ENCODE results near the gene PITPNC1. TPM values are rescaled to one million over a fixed set of nuclear protein-coding genes. Genes with fewer than 3 reads are reported as not detected.

PITPNC1 gene
- total and polyA plus RNA-seq, 2 of the 13 experiments (the other 11 are each of a cell fraction or from before 2014, with no cell fraction given), result 4.1 to 5.7 TPM

DNA sequence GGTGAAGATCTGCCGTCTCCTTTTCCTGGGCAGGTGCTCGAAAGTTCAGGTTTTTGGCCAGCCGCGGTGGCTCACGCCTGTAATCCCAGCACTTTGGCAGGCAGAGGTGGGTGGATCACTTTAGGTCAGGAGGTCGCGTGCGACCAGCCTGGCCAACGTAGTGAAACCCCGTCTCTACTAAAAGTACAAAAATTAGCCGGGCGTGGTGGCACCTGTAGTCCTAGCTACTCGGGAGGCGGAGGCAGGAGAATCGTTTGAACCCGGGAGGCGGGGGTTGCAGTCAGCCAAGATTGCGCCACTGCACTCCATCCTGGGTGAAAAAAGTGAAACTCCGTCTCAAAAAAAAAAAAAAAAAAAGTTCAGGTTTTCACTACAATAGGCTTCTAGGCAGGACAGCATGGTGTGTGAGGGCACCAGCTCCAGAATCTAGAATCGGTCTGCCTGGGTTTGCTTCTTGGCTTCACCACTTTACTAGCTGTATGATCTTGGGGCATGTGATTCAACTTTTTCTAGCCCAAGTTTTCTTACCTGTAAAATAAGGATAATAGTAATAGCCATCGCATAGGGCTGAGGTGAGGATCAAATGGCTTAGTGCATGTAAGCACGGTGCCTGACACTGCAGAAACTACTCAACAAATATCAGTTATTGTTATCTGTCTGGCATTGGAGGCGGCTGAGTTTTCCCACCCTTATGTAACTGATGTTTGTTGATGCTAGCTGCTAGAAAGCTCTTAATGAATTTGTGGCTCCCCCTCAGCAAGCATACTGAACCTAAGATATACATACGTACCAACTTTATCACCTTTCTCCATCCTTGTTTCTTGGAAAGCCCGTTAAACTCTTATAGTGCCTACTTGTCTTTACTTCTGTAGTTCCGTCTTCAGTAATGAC, 12.0 kb upstream of the PITPNC1 start (continued):
- TF ChIP-seq SP4 (CRISPR knock-in tag; IDR thresholded peaks at IDR 0.05), result peak; percentile 40; the same call in 1 of the 2 replicates
- no peak for TF ChIP-seq MEIS2 (CRISPR knock-in tag; IDR thresholded peaks at IDR 0.05)
- 0 out of 2 replicates have a peak, but pooled peaks have one; percentile 24 for TF ChIP-seq KDM2A (CRISPR knock-in tag; IDR thresholded peaks at IDR 0.05; ENCODE audit: borderline replicate concordance, low read depth)
- no peak for TF ChIP-seq SKI (IDR thresholded peaks at IDR 0.05; ENCODE audit: partially characterized antibody)
- TF ChIP-seq PHF20 (CRISPR knock-in tag; IDR thresholded peaks at IDR 0.05), result peak; percentile 35; the same call in 1 of the 2 replicates
- TF ChIP-seq FOXK2 (IDR thresholded peaks at IDR 0.05), result no peak
- TF ChIP-seq CEBPB (IDR thresholded peaks at IDR 0.05; ENCODE audit: borderline replicate concordance, low read depth, low read length), result peak; percentile 58; the same call in 1 of the 2 replicates
- TF ChIP-seq, protein P1, sequence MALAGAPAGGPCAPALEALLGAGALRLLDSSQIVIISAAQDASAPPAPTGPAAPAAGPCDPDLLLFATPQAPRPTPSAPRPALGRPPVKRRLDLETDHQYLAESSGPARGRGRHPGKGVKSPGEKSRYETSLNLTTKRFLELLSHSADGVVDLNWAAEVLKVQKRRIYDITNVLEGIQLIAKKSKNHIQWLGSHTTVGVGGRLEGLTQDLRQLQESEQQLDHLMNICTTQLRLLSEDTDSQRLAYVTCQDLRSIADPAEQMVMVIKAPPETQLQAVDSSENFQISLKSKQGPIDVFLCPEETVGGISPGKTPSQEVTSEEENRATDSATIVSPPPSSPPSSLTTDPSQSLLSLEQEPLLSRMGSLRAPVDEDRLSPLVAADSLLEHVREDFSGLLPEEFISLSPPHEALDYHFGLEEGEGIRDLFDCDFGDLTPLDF (CRISPR knock-in tag; IDR thresholded peaks at IDR 0.05), result no peak
- TF ChIP-seq, protein P2, sequence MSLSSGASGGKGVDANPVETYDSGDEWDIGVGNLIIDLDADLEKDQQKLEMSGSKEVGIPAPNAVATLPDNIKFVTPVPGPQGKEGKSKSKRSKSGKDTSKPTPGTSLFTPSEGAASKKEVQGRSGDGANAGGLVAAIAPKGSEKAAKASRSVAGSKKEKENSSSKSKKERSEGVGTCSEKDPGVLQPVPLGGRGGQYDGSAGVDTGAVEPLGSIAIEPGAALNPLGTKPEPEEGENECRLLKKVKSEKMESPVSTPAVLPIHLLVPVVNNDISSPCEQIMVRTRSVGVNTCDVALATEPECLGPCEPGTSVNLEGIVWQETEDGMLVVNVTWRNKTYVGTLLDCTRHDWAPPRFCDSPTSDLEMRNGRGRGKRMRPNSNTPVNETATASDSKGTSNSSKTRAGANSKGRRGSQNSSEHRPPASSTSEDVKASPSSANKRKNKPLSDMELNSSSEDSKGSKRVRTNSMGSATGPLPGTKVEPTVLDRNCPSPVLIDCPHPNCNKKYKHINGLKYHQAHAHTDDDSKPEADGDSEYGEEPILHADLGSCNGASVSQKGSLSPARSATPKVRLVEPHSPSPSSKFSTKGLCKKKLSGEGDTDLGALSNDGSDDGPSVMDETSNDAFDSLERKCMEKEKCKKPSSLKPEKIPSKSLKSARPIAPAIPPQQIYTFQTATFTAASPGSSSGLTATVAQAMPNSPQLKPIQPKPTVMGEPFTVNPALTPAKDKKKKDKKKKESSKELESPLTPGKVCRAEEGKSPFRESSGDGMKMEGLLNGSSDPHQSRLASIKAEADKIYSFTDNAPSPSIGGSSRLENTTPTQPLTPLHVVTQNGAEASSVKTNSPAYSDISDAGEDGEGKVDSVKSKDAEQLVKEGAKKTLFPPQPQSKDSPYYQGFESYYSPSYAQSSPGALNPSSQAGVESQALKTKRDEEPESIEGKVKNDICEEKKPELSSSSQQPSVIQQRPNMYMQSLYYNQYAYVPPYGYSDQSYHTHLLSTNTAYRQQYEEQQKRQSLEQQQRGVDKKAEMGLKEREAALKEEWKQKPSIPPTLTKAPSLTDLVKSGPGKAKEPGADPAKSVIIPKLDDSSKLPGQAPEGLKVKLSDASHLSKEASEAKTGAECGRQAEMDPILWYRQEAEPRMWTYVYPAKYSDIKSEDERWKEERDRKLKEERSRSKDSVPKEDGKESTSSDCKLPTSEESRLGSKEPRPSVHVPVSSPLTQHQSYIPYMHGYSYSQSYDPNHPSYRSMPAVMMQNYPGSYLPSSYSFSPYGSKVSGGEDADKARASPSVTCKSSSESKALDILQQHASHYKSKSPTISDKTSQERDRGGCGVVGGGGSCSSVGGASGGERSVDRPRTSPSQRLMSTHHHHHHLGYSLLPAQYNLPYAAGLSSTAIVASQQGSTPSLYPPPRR (CRISPR knock-in tag; IDR thresholded peaks at IDR 0.05; ENCODE audit: borderline replicate concordance), result no peak
- no peak for TF ChIP-seq EHMT2 (IDR thresholded peaks at IDR 0.05; ENCODE audit: borderline replicate concordance, low read depth, low read length)
- no peak for TF ChIP-seq SAFB2 (CRISPR knock-in tag; IDR thresholded peaks at IDR 0.05; ENCODE audit: borderline replicate concordance, low read depth)
- no peak for TF ChIP-seq FOXP1 (IDR thresholded peaks at IDR 0.05)
- no peak for TF ChIP-seq FOXP1 (CRISPR knock-in tag; IDR thresholded peaks at IDR 0.05)
- TF ChIP-seq ZNF232 (CRISPR knock-in tag; IDR thresholded peaks at IDR 0.05; ENCODE audit: borderline replicate concordance), result no peak
- 0 out of 2 replicates have a peak, but pooled peaks have one; percentile 5 for TF ChIP-seq ZNF451 (CRISPR knock-in tag; IDR thresholded peaks at IDR 0.05)
- peak; percentile 96 for TF ChIP-seq ZNF121 (CRISPR knock-in tag; IDR thresholded peaks at IDR 0.05)
- TF ChIP-seq, protein P3, sequence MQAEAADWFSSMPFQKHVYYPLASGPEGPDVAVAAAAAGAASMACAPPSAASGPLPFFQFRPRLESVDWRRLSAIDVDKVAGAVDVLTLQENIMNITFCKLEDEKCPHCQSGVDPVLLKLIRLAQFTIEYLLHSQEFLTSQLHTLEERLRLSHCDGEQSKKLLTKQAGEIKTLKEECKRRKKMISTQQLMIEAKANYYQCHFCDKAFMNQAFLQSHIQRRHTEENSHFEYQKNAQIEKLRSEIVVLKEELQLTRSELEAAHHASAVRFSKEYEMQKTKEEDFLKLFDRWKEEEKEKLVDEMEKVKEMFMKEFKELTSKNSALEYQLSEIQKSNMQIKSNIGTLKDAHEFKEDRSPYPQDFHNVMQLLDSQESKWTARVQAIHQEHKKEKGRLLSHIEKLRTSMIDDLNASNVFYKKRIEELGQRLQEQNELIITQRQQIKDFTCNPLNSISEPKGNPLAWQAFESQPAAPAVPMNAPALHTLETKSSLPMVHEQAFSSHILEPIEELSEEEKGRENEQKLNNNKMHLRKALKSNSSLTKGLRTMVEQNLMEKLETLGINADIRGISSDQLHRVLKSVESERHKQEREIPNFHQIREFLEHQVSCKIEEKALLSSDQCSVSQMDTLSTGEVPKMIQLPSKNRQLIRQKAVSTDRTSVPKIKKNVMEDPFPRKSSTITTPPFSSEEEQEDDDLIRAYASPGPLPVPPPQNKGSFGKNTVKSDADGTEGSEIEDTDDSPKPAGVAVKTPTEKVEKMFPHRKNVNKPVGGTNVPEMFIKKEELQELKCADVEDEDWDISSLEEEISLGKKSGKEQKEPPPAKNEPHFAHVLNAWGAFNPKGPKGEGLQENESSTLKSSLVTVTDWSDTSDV (CRISPR knock-in tag; IDR thresholded peaks at IDR 0.05), result no peak
